ENCODE measurements around the gene VSTM2B.

DNA sequence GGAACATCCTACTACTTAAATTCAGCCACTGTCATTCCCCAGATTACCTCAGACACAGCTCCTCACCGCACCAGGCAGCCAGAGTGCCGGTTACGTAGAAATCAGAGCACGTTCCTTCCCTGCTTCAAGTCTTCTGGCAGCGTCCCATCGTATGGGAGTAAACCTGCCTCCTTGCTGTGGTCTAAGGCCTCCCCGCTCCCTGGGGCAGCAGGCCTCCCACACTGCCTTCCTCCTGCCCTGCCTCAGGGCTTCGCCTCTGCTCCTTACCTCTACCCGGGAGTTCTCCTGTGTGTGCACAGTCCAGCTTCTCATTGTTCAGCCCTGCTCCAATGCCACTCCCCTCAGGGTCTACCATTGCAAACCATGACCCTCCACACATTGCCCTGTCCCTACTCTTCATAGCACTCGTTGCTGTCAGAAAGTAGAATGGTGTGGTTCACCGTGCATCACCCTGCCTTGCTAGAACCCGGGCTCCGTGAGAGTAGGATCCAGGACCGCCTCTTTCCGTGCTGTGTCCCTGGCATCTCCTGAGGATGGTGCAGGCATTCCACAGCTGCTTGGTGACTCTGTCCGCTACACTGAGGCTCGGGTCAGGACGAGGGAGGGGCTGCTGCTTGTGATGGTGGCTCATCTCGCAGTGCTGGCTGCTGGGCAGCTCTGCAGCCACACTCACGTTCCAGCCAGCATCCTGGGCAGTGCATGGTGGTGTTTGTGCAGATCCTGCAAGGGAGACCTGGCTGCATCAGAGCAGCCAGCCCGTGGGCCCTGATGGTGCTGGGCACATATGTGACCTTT lies 87.2 kb downstream of the VSTM2B start:
- no peak for TF ChIP-seq EZH2 (IDR thresholded peaks at IDR 0.05; ENCODE audit: borderline replicate concordance)
- TF ChIP-seq CTCF (IDR thresholded peaks at IDR 0.05; ENCODE audit: poor library complexity), result no peak
- TF ChIP-seq EZH2phosphoT487 (IDR thresholded peaks at IDR 0.05; ENCODE audit: low read depth, severe bottlenecking, unreplicated experiment), result no peak
